ENCODE results near the gene PALLD. TPM values are rescaled to one million over a fixed set of nuclear protein-coding genes. Genes with fewer than 3 reads are reported as not detected.

PALLD gene
- total RNA-seq, 1 experiment from 2014 or later, result 18.3 TPM

DNA sequence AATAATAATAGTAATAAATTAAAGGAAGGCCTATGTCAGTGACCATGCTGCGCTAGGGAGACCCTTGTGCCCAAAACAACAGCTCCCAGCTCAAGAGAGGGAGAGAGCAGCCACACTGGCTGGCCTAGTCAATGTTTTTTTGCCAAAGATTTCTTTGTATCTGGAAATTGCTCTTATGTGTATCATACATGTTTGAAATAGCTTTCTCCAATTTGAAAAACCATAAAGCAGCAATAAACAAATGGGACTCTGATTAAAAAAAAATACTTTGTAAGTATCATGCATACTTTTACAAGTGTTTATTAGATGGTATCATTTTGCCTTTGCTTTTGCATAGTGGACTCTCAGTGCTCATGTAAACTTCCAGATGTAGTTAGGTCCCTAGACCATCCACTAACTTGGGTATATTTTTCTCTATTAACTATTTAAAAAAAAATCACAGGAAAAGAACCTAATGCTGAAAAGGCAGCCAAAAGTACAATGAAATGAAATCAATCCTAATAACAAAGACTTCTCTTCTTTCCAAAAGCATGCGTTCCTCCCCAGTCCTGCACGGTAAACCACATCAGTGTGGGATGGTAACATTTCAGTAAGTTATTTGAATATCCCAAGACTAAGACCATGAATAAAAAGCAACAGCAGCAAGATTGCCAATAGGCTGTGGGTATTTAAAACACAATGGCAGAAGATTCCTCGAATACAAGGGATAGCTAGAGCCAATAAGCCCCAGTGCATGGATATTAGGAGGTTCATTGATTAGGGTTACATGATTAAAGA, 117.6 kb downstream of the PALLD start:
- no peak overlapping the region for H3K27ac ChIP-seq (ENCODE audit: insufficient read length, low read depth, low read length)
- no peaks in the 10 kb centered on the region for H3K9me3 ChIP-seq (ENCODE audit: control insufficient read depth, low read depth, low read length)
- Mint-ChIP-seq H3K36me3 (ENCODE audit: insufficient read depth in 1 of 3, low read depth in 3 of 3) (peaks cover 0 to 2% (median 0%) of the 10 kb centered on the region in 3 experiments; a peak in 1 of 7 replicates), H3K9me3 (no peaks in the 10 kb centered on the region), H3K4me3 (no peak overlapping the region), H3K27ac (peak overlapping the region in 1 of 3 experiments; percentile 73; a peak in 2 of 7 replicates), H3K4me1 (peaks cover 27 to 31% of the 10 kb centered on the region in 2 experiments), H3K27me3 (ENCODE audit: low read depth) (no peaks in the 10 kb centered on the region)
- H3K9ac ChIP-seq (ENCODE audit: extremely low read depth, insufficient read length, low read length), result no peak overlapping the region
- no peak overlapping the region for H2AFZ ChIP-seq (ENCODE audit: low read length)
- H3K27me3 ChIP-seq (ENCODE audit: insufficient read depth, low read length), result no peaks in the 10 kb centered on the region
- no peak overlapping the region for H4K5ac ChIP-seq (ENCODE audit: insufficient read length, low read depth, low read length)
- H2BK20ac ChIP-seq (ENCODE audit: low read depth, low read length, poor library complexity, severe bottlenecking), result no peak overlapping the region
- H3K23ac ChIP-seq (ENCODE audit: insufficient read length, low read depth, low read length), result no peak overlapping the region
- WGBS (ENCODE audit: extremely low coverage, insufficient read length, low lambda C conversion rate), result no CpG with 5 or more reads among the region's 4 CpGs
- no peak overlapping the region for H2BK120ac ChIP-seq (ENCODE audit: low read depth, low read length, poor library complexity, severe bottlenecking)
- H3K23me2 ChIP-seq (ENCODE audit: insufficient read length, low read depth, low read length, poor library complexity, severe bottlenecking), result no peaks in the 10 kb centered on the region
- TF ChIP-seq, protein P1, sequence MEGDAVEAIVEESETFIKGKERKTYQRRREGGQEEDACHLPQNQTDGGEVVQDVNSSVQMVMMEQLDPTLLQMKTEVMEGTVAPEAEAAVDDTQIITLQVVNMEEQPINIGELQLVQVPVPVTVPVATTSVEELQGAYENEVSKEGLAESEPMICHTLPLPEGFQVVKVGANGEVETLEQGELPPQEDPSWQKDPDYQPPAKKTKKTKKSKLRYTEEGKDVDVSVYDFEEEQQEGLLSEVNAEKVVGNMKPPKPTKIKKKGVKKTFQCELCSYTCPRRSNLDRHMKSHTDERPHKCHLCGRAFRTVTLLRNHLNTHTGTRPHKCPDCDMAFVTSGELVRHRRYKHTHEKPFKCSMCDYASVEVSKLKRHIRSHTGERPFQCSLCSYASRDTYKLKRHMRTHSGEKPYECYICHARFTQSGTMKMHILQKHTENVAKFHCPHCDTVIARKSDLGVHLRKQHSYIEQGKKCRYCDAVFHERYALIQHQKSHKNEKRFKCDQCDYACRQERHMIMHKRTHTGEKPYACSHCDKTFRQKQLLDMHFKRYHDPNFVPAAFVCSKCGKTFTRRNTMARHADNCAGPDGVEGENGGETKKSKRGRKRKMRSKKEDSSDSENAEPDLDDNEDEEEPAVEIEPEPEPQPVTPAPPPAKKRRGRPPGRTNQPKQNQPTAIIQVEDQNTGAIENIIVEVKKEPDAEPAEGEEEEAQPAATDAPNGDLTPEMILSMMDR (conservative IDR thresholded peaks at IDR 0.05), result no peak
- peaks cover 1% of the 10 kb centered on the region; the same call in 1 of the 2 replicates for H3K79me2 ChIP-seq (ENCODE audit: insufficient read depth, low read length)
- H2BK12ac ChIP-seq (ENCODE audit: insufficient read length, low read depth, low read length), result no peak overlapping the region
- H3K79me1 ChIP-seq (ENCODE audit: insufficient read depth, low read depth, low read length, poor library complexity, severe bottlenecking), result no peaks in the 10 kb centered on the region
- H3K14ac ChIP-seq (ENCODE audit: insufficient read depth, low read length), result no peak overlapping the region
- H3K4me1 ChIP-seq (ENCODE audit: insufficient read depth, low read length), result peaks cover 8% of the 10 kb centered on the region
- H4K20me1 ChIP-seq (ENCODE audit: control insufficient read depth, insufficient read depth, insufficient read length), result no peaks in the 10 kb centered on the region
- H4K91ac ChIP-seq (ENCODE audit: insufficient read length, low read depth, low read length), result no peak overlapping the region
- H3K4me2 ChIP-seq (ENCODE audit: insufficient read depth, insufficient read length, low read length), result no peak overlapping the region
- H4K8ac ChIP-seq (replicated peaks; ENCODE audit: insufficient read length, low read depth, low read length), result no peak overlapping the region
- DNase-seq, result no peak
- no peak overlapping the region for H3K56ac ChIP-seq (ENCODE audit: insufficient read length, low read depth, low read length)
- H3K18ac ChIP-seq (ENCODE audit: insufficient read length, low read depth, low read length), result no peak overlapping the region
- no peak overlapping the region for H3K4ac ChIP-seq (ENCODE audit: low read depth, low read length)
- no peak overlapping the region for H2AK5ac ChIP-seq (ENCODE audit: insufficient read length, low read length)
- no peak overlapping the region for H2BK15ac ChIP-seq (ENCODE audit: low read depth, low read length)
- no peak overlapping the region for H2BK5ac ChIP-seq (ENCODE audit: insufficient read length, low read length)
- H3T11ph ChIP-seq (ENCODE audit: low read length), result no peak overlapping the region

Measured in H9 (cell line).